ENCODE measurements around the gene BMPR1A.
"Not testable (repeated sequence)": the region's sequence is repeated elsewhere in the genome, so short reads cannot be mapped to it uniquely, and the experiment has no call there.

The BMPR1A gene

DNA sequence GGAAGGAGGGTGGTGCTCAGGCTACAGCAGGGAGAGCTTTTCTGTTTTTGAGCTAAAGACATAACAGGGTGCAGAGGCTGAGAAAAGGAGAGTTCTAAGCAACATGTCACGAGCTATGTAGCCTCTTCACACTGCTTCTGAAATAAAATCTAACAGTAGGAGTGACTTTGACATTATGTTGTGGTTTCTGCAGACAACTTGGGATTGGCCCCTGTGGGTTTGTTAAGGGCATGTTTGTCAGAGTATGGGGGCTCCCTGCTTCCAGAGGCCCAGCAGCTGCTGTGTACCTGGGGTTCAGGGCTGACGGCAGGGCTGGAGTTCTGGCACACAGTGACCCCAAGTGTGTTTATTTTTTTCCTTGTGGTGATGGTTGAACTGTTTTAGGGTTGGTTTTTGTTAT lies 176.3 kb downstream of the BMPR1A start:
- no peak for DNase-seq (ENCODE audit: extremely low read depth in 1 of 2, low read depth in 1 of 2)

DNA sequence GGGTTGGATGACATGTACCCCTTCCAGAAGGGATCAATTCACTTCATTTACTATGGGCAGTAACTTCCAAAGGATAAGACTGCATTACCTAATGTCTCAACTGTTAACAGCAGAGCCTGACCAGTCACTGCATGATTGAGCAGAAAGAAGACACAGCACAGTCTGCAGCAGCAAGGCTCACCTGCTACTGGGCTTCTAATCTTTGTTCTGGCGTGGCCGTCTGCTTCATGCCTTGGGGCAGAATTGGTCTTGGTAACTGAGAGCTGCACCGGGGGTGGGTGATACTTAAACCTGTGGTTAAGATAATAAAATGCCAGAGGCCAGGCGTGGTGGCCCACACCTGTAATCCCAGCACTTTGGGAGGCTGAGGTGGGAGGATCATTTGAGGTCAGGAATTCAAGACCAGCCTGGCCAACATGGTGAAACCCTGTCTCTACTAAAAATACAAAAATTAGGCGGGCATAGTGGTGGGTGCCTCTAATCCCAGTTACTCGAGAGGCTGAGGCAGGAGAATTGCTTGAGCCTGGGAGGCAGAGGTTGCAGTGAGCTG lies 177.8 kb downstream of the BMPR1A start:
- not testable (repeated sequence) for DNase-seq (ENCODE audit: extremely low read depth in 1 of 2, low read depth in 1 of 2)

DNA sequence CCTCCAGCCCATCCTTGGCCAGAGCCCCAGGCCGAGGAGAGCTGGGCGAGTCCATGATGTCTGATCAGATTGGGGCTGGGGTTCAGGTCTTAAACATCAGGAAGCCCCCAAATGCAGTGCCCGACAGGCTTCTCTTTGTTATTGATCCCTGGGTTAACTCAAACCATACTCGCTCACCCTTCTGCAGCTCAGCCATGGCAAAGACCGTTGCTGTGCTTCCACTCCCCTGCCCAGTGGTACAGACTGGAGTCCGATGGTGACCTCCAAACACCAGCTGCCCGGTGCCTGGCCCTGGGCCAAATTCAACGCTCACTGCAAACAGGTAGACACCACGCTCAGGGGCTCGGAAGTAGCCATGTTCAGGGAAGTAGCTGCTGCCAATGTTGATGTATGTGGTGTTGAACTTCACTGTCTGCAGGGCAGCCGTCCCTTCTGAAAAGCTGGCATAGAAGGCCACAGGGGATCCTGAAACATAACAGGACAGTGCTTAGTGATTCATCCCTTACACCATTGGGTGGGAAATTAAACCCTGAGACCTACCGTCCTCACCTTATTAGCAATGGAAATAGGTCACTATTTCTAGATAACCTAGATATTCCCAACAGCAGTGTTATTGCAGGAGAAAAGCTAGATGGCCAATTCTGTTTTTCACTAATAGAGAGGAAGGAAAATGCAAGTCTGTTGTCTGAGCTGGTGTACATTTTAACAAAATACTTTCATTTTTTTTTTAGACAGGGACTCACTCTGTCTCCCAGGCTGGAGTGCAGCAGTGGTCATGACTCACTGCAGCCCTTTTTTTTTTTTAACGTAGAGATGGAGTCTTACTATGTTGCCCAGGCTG lies 180.5 kb downstream of the BMPR1A start:
- no peak for DNase-seq (ENCODE audit: extremely low read depth in 1 of 2, low read depth in 1 of 2)

DNA sequence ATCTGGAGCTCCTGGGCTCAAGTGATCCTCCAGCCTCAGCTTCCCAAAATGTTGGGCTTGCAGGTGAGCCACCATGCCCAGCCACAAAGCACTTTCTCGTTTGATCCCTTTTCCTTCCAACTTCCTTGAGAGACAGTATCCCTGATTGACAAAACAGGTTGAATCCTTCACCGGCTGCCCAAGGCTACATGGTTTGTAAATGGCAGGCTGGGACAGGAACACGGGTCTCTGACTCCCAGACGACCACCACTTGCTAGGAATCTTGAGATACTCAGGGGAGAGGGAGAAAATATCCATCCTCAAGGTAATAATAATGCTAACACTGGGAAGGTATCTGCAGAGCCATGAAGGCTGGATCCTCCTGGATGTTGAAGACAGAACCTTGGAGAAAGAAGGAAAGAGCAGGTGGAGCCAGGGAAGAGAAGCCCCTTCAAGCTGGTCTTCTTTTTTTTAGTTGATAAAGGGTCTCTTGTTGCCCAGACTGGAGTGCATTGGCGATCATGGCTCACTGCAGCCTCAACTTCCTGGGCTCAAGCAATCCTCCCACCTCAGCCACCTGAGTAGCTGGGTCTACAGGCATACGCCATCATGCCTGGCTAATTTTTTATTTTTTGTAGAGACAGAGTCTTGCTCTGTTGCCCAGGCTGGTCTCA lies 181.2 kb downstream of the BMPR1A start:
- no peak for DNase-seq (ENCODE audit: extremely low read depth in 1 of 2, low read depth in 1 of 2)

DNA sequence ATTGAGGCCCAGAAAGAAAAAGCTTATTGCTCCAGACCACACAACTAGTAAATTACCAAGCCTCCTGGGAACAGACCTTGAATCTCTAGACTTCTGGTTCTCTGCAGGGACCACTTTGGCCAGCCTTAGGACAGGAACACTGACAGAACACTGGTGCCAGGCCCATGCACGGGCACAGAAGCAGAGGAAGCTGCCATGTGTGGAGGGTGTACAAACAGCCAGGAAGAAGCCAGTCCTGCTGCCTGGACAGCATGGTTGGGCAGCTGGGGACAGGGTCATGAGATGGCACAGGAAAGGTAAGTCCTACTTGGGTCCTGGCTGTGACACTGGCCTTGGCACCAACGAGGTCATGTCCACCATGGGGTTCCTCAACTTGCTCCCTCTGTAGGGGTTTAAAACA lies 181.8 kb downstream of the BMPR1A start:
- DNase-seq (ENCODE audit: extremely low read depth in 1 of 2, low read depth in 1 of 2) = no peak

DNA sequence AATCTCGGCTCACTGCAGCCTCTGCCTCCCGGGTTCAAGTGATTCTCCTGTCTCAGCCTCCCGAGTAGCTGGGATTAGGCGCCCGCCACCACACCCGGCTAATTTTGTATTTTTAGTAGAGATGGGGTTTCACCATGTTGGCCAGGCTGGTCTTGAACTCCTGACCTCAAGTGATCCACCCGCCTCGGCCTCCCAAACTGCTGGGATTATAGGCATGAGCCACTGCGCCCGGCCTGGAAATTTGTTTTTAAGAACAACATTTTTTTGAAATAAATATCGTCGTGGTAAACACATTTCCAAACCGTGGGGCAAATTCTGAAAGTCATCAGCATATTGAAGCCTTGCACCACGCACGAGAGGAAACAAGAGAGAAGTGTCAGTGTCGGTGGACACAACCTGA lies 183.7 kb downstream of the BMPR1A start:
- DNase-seq (ENCODE audit: extremely low read depth in 1 of 2, low read depth in 1 of 2) = not testable (repeated sequence)

DNA sequence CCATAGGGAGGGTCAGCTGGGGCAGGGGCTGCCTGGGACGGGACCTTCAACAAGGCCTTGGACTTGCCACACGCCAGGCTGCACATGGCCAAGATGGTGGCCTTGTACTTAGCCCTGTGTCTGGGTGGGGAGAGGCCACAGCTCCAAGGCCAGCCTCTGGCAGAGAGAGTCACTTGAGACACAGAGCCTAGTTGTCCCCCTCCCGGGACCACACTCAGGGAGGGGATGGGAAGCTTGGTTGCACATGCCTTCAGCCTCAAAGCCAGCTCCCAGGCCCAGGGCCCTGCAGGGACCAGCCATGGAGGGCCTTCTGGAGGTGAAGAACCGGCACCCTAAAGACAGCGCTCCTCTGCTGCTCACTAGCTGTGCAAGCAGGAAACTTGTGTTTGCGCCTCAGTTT lies 184.3 kb downstream of the BMPR1A start:
- DNase-seq (ENCODE audit: extremely low read depth in 1 of 2, low read depth in 1 of 2) = no peak

DNA sequence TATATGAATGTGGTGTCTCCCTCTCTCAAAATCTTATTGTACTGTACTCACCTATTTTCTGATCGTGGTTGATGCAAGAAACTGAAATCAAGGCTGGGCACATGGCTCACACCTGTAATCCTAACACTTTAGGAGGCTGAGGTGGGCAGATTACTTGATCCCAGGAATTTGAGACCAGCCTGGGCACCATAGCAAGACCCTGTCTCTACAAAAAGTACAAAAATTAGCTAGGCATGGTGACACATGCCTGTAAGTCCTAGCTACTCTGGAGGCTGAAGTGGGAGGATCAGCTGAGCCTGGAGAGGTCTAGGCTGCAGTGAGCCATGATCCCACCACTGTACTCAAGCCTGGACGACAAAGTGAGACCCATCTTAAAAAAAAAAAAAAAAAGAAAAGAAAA lies 185.0 kb downstream of the BMPR1A start:
- no peak for DNase-seq (ENCODE audit: extremely low read depth in 1 of 2, low read depth in 1 of 2)

DNA sequence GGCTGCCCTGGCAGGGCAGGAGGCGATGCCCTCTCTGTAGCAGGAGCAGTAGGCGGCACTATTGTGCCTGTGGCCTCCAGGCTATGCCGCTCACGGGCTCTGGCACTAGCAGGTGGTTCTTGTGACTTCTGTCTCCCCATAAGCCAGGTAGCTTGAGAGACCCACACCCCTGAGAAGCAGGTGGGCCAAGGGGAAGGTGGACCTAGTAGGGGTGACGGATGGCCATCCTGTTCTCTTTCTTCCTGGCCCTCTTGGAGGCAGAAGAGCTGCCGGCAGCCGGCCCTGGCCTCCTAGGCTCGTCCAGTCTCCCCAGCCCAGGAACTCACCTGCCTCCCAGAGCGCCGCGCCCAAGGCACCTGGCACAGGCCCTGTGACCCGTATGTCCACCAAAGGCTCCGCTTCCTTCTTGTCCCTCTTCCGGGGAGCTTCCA lies 185.6 kb downstream of the BMPR1A start:
- DNase-seq (ENCODE audit: extremely low read depth in 1 of 2, low read depth in 1 of 2) = no peak

DNA sequence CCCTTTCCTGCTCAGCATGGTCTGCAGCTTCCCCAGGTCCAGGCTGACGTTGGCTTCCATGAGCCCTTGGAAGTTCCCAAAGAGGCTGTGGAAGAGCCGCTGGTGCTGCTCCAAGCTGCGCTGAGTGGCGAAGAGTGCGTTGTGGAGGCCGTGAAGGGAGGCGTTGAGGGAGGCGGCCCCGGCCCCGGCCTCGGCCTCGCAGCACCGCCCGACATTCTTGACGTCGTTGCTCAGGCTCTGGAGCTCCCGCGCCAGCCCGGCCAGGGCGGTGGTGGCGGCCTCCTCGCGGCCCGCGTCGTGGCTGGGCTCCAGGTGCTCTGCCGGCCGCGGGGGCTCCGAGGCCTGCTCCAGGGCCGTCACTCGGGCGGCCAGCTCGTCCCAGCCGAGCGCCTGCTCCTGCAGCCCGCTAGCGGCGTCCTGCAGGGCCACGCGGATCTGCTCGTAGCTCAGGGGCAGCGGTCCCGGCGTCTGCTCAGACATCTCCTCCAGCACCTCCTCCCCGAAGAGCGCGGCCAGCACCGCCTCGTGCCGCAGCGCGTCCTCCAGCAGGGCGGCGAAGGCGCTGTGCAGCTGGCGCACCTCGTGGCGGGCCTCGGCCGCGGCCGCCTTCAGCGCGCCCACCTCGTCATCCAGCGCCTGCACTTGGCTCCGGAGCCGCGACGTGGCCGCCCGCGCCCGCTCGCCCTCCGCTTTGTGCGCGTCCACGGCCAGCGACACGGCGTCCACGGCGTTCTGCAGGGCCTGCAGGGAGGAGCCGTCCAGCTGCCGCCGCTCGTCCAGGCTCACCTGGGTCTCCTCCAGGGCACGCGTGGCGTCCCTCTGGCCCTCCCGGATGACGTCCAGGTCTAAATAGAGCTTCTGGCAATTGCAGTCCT lies 186.3 kb downstream of the BMPR1A start:
- DNase-seq (ENCODE audit: extremely low read depth in 1 of 2, low read depth in 1 of 2) = no peak

DNA sequence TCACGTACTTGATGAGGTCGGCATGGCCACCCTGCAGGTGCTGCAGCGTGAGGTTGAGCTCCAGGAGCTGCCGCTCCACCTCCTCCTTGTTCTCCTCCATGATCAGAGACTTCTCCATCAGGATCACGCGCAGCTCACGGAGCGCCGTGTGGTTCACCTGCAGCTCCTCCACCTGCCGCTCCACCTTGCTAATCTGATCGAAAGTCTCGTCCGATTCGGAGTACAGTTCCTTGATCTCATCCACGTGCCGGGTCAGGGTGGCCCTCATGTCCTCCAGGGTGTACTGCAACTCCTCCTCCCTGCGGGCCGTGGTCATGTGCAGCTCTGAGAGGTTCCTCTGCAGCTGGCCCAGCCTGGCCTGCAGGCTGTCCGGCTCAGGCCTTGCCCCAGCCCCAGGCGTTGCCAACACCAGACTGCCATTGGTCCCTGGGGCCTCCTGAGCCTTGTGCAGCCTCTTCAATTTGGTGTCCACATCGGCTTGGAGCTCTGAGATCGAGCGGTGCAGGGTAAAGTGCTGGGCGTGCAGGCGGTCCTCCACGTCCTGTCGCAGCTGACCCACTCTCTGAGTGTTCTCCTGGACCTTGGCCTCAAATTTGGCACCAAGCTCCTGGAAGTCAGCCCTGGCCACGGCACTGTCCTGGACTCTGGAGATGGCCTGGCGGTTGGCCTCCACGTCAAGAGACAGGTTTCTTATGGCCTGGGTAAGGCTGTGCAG lies 187.1 kb downstream of the BMPR1A start:
- DNase-seq (ENCODE audit: extremely low read depth in 1 of 2, low read depth in 1 of 2) = no peak

DNA sequence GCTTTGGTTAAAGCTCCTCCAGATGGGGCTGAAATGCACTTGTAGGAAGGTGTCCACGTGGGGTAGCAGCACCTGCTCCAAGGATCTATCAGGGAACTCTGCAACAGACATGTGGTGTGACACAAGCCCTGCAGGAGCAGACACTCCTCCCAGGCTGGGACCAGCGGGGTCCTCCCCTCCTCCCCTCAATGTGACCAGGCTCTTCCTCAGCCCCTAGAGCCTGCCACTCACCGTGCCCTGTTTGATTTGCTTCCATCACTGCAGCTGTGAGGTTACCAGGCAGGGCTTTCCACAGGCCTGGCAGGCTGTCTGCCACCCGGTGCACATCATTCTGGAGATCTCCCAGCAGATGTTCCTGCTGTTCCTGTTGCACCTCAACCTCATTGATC lies 187.6 kb downstream of the BMPR1A start:
- DNase-seq (ENCODE audit: extremely low read depth in 1 of 2, low read depth in 1 of 2) = no peak

DNA sequence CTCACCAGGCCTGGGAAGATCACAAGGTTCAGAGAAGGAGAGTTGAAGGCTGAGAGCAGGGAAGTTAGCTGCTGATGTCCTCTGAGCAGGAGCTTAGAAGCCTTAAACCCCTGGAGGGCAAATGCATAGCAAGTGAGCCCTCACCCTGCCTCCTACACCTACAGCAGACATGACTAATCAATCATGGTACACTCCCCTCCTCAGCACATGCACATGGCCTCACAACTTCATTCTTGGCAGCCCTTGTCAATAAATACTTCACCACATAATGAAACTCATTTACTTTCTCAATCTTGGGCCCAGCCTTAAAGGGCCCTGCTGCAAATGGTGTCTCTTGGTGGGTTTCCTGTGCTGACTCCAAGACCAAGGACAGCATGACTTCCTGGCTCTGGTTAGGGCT lies 188.1 kb downstream of the BMPR1A start:
- DNase-seq (ENCODE audit: extremely low read depth in 1 of 2, low read depth in 1 of 2) = no peak

DNA sequence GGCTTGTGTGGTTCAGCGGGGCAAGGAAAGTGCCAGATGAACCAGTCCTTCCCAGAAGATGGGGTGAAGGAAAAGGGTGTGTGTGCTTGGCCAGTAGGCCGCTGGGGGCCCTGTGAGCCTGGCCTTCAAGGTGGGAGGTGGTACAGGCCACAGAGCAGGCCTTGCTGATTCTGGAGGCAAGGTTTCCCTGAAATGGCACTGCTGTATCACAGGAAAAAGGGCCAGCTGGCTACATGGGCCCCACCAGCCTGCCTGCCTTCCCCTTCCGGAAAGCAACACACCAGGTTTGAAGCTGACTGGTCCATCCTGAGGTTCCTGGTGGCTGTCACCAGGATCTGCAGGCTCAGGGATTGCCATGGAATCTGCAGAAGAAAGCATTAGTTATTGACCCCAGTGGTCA lies 188.5 kb downstream of the BMPR1A start:
- DNase-seq (ENCODE audit: extremely low read depth in 1 of 2, low read depth in 1 of 2) = no peak

DNA sequence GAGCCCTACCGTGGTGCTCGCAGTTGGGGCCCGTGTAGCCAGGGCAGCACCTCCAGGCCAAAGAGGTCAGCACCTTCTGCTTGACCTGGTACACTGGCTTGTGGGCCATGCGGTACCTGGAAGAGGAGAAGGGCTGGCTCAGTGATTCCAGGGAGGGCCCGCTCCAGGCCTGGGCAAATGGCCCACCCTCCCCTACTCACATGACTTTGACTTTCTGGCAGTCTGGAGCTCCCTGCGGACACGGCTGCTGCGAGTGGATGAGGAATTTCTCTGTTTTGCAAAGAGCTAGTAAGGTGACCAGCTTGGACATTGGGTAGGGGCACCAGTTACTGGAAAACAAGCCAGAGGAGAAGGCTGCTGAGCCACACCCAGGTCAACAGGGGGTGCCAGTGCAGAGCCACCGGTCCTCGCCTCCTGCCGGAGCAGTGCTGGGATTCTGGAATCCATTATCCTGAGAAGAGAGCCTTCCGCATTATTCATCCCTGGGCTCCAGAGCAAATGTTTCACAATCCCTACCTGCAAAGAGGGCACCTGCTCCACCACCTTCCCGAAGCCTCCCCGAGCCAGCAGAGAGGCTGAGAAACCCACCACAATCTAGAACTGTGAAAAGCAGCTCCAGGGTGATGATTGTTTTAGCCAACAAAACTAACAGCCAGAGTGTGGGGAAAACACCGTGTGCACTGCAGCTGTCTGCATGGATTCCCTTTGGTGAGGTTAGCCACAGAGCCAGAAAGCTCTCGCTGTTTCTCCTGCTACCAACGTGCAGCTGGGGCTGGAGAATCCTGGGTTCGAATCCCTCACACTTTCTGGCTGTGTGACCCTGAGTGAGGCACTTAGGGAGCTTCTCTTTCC lies 189.2 kb downstream of the BMPR1A start:
- no peak for DNase-seq (ENCODE audit: extremely low read depth in 1 of 2, low read depth in 1 of 2)

DNA sequence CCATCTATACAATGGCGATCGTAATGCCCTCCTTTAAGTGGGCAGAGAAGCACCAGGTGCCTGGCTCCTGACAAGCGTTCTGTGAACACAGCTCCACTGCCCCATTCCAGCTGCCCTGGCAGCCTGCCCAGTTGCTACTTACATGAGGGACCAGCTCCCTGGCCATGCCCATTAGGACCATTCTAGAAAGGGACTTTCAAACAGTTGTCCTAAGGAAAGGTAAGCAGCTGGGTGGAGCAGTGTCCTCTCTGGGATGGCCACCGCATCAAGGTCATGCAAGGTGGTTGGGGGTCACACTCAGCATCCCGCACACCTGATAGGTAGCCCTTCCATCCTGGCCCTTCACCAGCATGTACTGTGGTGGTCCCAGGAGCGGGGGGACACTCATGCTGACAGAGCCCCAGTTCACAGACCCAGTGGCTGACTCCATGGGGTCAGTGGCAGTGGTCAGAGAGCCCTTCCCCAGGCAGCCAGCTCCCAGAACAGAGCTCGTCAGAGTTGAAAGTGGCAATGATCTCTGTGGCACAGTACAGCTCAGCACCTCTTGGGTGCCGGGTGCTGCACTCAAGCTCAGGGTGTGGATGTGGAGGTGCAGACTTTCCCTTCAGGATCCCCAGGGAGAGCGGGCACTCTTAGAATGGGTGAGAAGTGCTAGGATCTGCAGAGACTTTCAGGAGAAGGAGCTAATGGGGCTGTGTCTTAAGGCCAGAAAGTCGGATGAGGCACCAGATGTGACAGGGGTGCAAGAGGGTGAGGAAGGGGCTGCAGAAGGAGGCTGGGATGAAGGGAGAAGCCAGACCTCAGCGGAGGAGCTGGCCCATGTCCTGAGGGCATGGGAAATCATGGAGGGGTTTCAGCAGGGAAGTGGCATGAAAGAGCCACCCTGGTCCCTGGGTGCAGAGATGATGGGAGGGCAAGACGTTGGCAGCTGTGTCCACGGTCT lies 190.1 kb downstream of the BMPR1A start:
- no peak for DNase-seq (ENCODE audit: extremely low read depth in 1 of 2, low read depth in 1 of 2)

DNA sequence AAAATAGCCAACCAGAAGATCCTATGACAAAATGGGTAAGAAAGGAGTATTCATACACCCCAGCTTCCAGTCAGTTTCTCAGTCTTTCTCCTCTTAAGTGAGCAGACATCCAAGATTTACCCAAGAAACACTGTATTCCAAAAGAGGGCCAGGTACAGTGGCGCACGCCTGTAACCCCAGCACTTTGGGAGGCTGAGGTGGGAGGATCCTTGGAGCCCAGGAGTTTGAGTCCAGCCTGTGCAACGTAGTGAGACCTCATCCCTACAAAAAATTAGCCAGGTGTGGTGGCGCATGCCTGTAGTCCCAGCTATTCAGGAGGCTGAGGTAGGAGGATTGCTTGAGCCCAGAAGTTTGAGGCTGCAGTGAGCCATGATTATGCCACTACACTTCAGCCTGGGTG lies 191.4 kb downstream of the BMPR1A start:
- DNase-seq (ENCODE audit: extremely low read depth in 1 of 2, low read depth in 1 of 2) = not testable (repeated sequence)

DNA sequence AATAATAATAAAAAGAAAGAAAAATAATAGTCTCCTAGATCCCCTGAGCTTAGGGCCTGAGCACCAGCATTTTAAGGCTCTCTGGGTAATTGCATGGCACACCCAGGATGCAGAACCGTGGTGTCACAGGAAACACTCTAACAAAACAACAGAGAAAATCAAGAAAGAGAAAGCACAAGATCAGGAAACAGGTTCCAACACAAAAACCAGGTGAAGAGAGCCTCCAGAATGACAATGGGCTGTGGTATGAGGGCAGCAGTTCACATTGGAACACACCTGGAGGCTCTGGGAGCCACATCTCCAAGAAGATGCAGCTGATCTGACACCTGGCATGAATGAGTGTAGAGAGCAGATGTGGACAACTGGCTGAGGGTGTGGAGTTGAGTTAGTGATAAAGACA lies 193.9 kb downstream of the BMPR1A start:
- no peak for DNase-seq (ENCODE audit: extremely low read depth in 1 of 2, low read depth in 1 of 2)

All from activated CD8-positive, alpha-beta memory T cell treated with anti-CD3 and anti-CD28 coated beads for 1 hour (primary cell).